ENCODE measurements around the gene FERMT3.

FERMT3 gene

GRCh38 chr11:64266339-64266738 is 59.8 kb downstream of the FERMT3 start:
- no peak for TF ChIP-seq CTCF (IDR thresholded peaks at IDR 0.05; ENCODE audit: low read depth, low read length, missing control alignments)
- no peak for DNase-seq (ENCODE audit: low read depth)
- in situ Hi-C loops (cut with HindIII; ENCODE audit: low sequenced_read_pairs) = loop anchor here (10.0 kb wide), 1 partner anchor 58 kb away; no protein-coding TSS in a partner anchor
- no peak overlapping the region for H3K4me3 ChIP-seq (ENCODE audit: low read depth, low read length)

- H3K4me3 ChIP-seq (ENCODE audit: low read depth, low read length) = no peak overlapping the region
- no peak for DNase-seq (ENCODE audit: low read depth)
- no peak for TF ChIP-seq CTCF (IDR thresholded peaks at IDR 0.05; ENCODE audit: low read depth, low read length, missing control alignments)
- in situ Hi-C loops (cut with HindIII; ENCODE audit: low sequenced_read_pairs) = loop anchor here (10.0 kb wide), 1 partner anchor 57 kb away; no protein-coding TSS in a partner anchor
These were observed 60.9 kb downstream of the FERMT3 start for GRCh38 chr11:64267207-64267945.

- H3K4me3 ChIP-seq (ENCODE audit: low read depth, low read length) = peak overlapping the region; percentile 62
- in situ Hi-C loops (cut with HindIII; ENCODE audit: low sequenced_read_pairs) = loop anchor here (10.0 kb wide), 1 partner anchor 57 kb away; no protein-coding TSS in a partner anchor
These were observed 61.7 kb downstream of the FERMT3 start for GRCh38 chr11:64268025-64268892.

GRCh38 chr11:64268893-64269539 is 62.5 kb downstream of the FERMT3 start:
- in situ Hi-C loops (cut with HindIII; ENCODE audit: low sequenced_read_pairs) = loop anchor here (10.0 kb wide), 1 partner anchor 56 kb away; no protein-coding TSS in a partner anchor
- no peak for TF ChIP-seq CTCF (IDR thresholded peaks at IDR 0.05; ENCODE audit: low read depth, low read length, missing control alignments)
- peak overlapping the region; percentile 62 for H3K4me3 ChIP-seq (ENCODE audit: low read depth, low read length)
- no peak for DNase-seq (ENCODE audit: low read depth)

More at GRCh38 chr11:64268025-64268892, 61.7 kb downstream of the FERMT3 start:
- no peak for TF ChIP-seq CTCF (IDR thresholded peaks at IDR 0.05; ENCODE audit: low read depth, low read length, missing control alignments)
- no peak for DNase-seq (ENCODE audit: low read depth)

GRCh38 chr11:64269540-64270220 is 63.2 kb downstream of the FERMT3 start:
- in situ Hi-C loops (cut with HindIII; ENCODE audit: low sequenced_read_pairs) = loop anchor here (10.0 kb wide), 2 partner anchors 55 to 65 kb away; partner anchors contain the start of gene FERMT3
- H3K4me3 ChIP-seq (ENCODE audit: low read depth, low read length) = peak overlapping the region; percentile 65
- TF ChIP-seq CTCF (IDR thresholded peaks at IDR 0.05; ENCODE audit: low read depth, low read length, missing control alignments) = peak; percentile 25
- peak; percentile 100 for DNase-seq (ENCODE audit: low read depth)
